ENCODE measurements around the gene IL37. TPM values are rescaled to one million over a fixed set of nuclear protein-coding genes. Genes with fewer than 3 reads are reported as not detected.

Gene IL37
- total and polyA plus RNA-seq, 2 of the 13 experiments (the other 11 are each of a cell fraction or from before 2014, with no cell fraction given), result not detected

GRCh38 chr2:112907001-112907949 is 3.7 kb upstream of the IL37 start:
- BruUV-seq (replicated peaks), result no TSS peak
- Histone ChIP-seq H4K20me1 (ENCODE audit: insufficient read depth, low read length) (no peaks in the 10 kb centered on the region), H3K36me3 (replicated peaks in 1 of 2; ENCODE audit: control insufficient read depth in 1 of 2, insufficient read depth in 2 of 2, low read length in 2 of 2) (no peaks in the 10 kb centered on the region), H3K27ac (ENCODE audit: extremely low read length, insufficient read depth, low read length) (no peak overlapping the region), H3K4me3 (replicated peaks in 1 of 3; ENCODE audit: insufficient read depth in 1 of 3, low read depth in 2 of 3, low read length in 3 of 3) (no peak overlapping the region), H3K4me1 (ENCODE audit: insufficient read depth, low read length) (peaks cover 16% of the 10 kb centered on the region), H3K9ac (ENCODE audit: insufficient read depth, low read depth, low read length) (no peak overlapping the region), H3K79me2 (ENCODE audit: insufficient read depth, low read length) (no peaks in the 10 kb centered on the region), H3K4me2 (ENCODE audit: low read depth, low read length) (no peak overlapping the region), H3K27me3 (ENCODE audit: control insufficient read depth in 1 of 2, insufficient read depth in 2 of 2, low read length in 2 of 2) (peaks cover 0 to 9% of the 10 kb centered on the region in 2 experiments; a peak in 1 of 5 replicates), H3K9me3 (ENCODE audit: low read length) (no peaks in the 10 kb centered on the region), H2AFZ (ENCODE audit: low read length) (no peak overlapping the region)
- intact Hi-C loops (cut with micrococcal nuclease; ENCODE audit: unreplicated experiment) (no loop called here), in situ Hi-C loops (cut with HindIII; ENCODE audit: extremely low pct_ligation_motif_present, low pct_unique_long_range_greater_than_20kb) (no loop called here)
- ChIA-PET POLR2A (no interaction called here), CTCF (ENCODE audit: low intra/inter-chr PET ratio, low total read pairs) (no interaction called here)
- no peak for FAIRE-seq
- no peak for DNase-seq (ENCODE audit: low spot score)
- no peak for TF ChIP-seq ZNF772 (CRISPR knock-in tag; IDR thresholded peaks at IDR 0.05)
- TF ChIP-seq BCL3 (CRISPR knock-in tag; IDR thresholded peaks at IDR 0.05), result no peak
- TF ChIP-seq HNRNPLL (IDR thresholded peaks at IDR 0.05; ENCODE audit: low read depth, low read length, poor library complexity, severe bottlenecking), result no peak
- TF ChIP-seq GPBP1L1 (CRISPR knock-in tag; IDR thresholded peaks at IDR 0.05), result no peak
- no peak for TF ChIP-seq NR3C1 (CRISPR knock-in tag; IDR thresholded peaks at IDR 0.05)
- peak in 1 of 2 experiments; percentile 28; a peak in 2 of 4 replicates for TF ChIP-seq MAFK (conservative IDR thresholded peaks at IDR 0.05 in 1 of 2, IDR thresholded peaks at IDR 0.05 in 1 of 2; ENCODE audit: low read length in 2 of 2)
- no peak; the same call in 1 of the 3 replicates for ATAC-seq
- WGBS (ENCODE audit: low lambda C conversion rate), result 56% methylated on average over 11 of the region's 12 CpGs

All from HepG2 (cell line).